ENCODE data around the gene ZNF595. TPM values are rescaled to one million over a fixed set of nuclear protein-coding genes. Genes with fewer than 3 reads are reported as not detected.
"Not testable (repeated sequence)": the region's sequence is repeated elsewhere in the genome, so short reads cannot be mapped to it uniquely, and the experiment has no call there.

ZNF595 gene
- polyA plus RNA-seq, 1 experiment: 5.2 TPM

- no peak overlapping the region for H3K4me3 ChIP-seq (ENCODE audit: low read depth, low read length)
- no peak overlapping the region for H3K27ac ChIP-seq (ENCODE audit: low read depth, low read length)
- H3K9me3 ChIP-seq (ENCODE audit: control insufficient read depth, insufficient read depth, low read length): peaks cover 18% of the 10 kb centered on the region
- no peaks in the 10 kb centered on the region for H3K27me3 ChIP-seq (ENCODE audit: control insufficient read depth, insufficient read depth, low read length)
- ChIA-PET POLR2A (no interaction called here), CTCF (no interaction called here)
- DNase-seq (ENCODE audit: low read depth, low spot score): no peak
- TF ChIP-seq CTCF (IDR thresholded peaks at IDR 0.05; ENCODE audit: low read depth, low read length): no peak
These were observed 67.5 kb downstream of the ZNF595 start for GRCh38 chr4:120616-121015.

GRCh38 chr4:121408-122084 is 68.4 kb downstream of the ZNF595 start:
- Histone ChIP-seq H3K4me3 (ENCODE audit: low read depth, low read length) (no peak overlapping the region), H3K27ac (ENCODE audit: low read depth, low read length) (no peak overlapping the region), H3K27me3 (ENCODE audit: control insufficient read depth, insufficient read depth, low read length) (no peaks in the 10 kb centered on the region), H3K9me3 (ENCODE audit: control insufficient read depth, insufficient read depth, low read length) (peaks cover 22% of the 10 kb centered on the region)
- TF ChIP-seq CTCF (IDR thresholded peaks at IDR 0.05; ENCODE audit: low read depth, low read length): no peak
- ChIA-PET POLR2A (no interaction called here), CTCF (no interaction called here)
- DNase-seq (ENCODE audit: low read depth, low spot score): no peak

- CTCF ChIA-PET; DNase-seq (ENCODE audit: low read depth, low spot score); H3K27me3 ChIP-seq (ENCODE audit: control insufficient read depth, insufficient read depth, low read length): not testable (repeated sequence)
- H3K9me3 ChIP-seq (ENCODE audit: control insufficient read depth, insufficient read depth, low read length): peaks cover 30% of the 10 kb centered on the region
- peak overlapping the region; percentile 87 for H3K4me3 ChIP-seq (ENCODE audit: low read depth, low read length)
- POLR2A ChIA-PET: interaction anchor here (1.3 to 1.4 kb wide), 3 partner anchors 11 to 70 kb away, joined by 3 to 6 read pairs (median 4); partner anchors contain the start of gene ZNF595
- H3K27ac ChIP-seq (ENCODE audit: low read depth, low read length): peak overlapping the region; percentile 83
These were observed 70.8 kb downstream of the ZNF595 start for GRCh38 chr4:123922-124274.

- Histone ChIP-seq H3K4me3 (ENCODE audit: low read depth, low read length) (peak within 1 kb of the TSS; percentile 87), H3K27me3 (ENCODE audit: control insufficient read depth, insufficient read depth, low read length) (no peaks in the 10 kb centered on the region), H3K9me3 (ENCODE audit: control insufficient read depth, insufficient read depth, low read length) (peaks cover 30% of the 10 kb centered on the region), H3K27ac (ENCODE audit: low read depth, low read length) (peak within 1 kb of the TSS; percentile 83)
- TF ChIP-seq CTCF (IDR thresholded peaks at IDR 0.05; ENCODE audit: low read depth, low read length): no peak
- CTCF ChIA-PET: no interaction called here
- DNase-seq (ENCODE audit: low read depth, low spot score): peak; percentile 92
- POLR2A ChIA-PET: interaction anchor here (1.3 to 1.4 kb wide), 3 partner anchors 11 to 71 kb away, joined by 3 to 6 read pairs (median 4); partner anchors contain the start of gene ZNF595
These were observed 71.4 kb downstream of the ZNF595 start, which contains the start of gene ZNF718 for GRCh38 chr4:124275-125081. Gene ZNF718 (plus strand): TSS chr4:124501. CDS start chr4:124671, 170 bp downstream.

GRCh38 chr4:125091-125771 is 72.1 kb downstream of the ZNF595 start:
- ChIA-PET POLR2A (interaction anchor here (1.3 to 1.4 kb wide), 3 partner anchors 11 to 72 kb away, joined by 3 to 6 read pairs (median 4); partner anchors contain the start of gene ZNF595), CTCF (no interaction called here)
- Histone ChIP-seq H3K27ac (ENCODE audit: low read depth, low read length) (peak overlapping the region; percentile 83), H3K27me3 (ENCODE audit: control insufficient read depth, insufficient read depth, low read length) (no peaks in the 10 kb centered on the region), H3K9me3 (ENCODE audit: control insufficient read depth, insufficient read depth, low read length) (peaks cover 30% of the 10 kb centered on the region), H3K4me3 (ENCODE audit: low read depth, low read length) (peak overlapping the region; percentile 87)
- DNase-seq (ENCODE audit: low read depth, low spot score): no peak
- no peak for TF ChIP-seq CTCF (IDR thresholded peaks at IDR 0.05; ENCODE audit: low read depth, low read length)

All from AG04450 (cell line).